Measurements from ENCODE around the gene RTP3.
"Not testable (repeated sequence)": the region's sequence is repeated elsewhere in the genome, so short reads cannot be mapped to it uniquely, and the experiment has no call there.

The RTP3 gene

GRCh38 chr3:46548611-46549010 is 50.8 kb downstream of the RTP3 start:
- not testable (repeated sequence) for DNase-seq (ENCODE audit: low spot score)

GRCh38 chr3:46549408-46549904 is 51.7 kb downstream of the RTP3 start:
- no peak for DNase-seq (ENCODE audit: low spot score)

GRCh38 chr3:46549989-46550388 is 52.2 kb downstream of the RTP3 start:
- DNase-seq (ENCODE audit: low spot score) = no peak

Data from AG20443 (cell line).